ENCODE measurements around the gene SPSB3.

- TF ChIP-seq CTCF (IDR thresholded peaks at IDR 0.05) (no peak), POLR2AphosphoS5 (IDR thresholded peaks at IDR 0.05) (no peak)
Observed at GRCh38 chr16:1734816-1735215, 47.6 kb downstream of the SPSB3 start.
